Sigmoid colon (tissue), 3 donors: ENCODE data around the gene COL4A3.

Experiments
- POLR2A ChIP-seq, 2 donors: fragments of 450-650 bp; IDR thresholded peaks; one replicate each; pipeline ENCODE4 v1.6.1; 2016; ENCODE audit warnings: antibody characterized with exemption in 2 of 2, mild to moderate bottlenecking in 2 of 2, moderate library complexity in 2 of 2
- TF ChIP-seq, protein P1 (sequence below), 4 experiments: fragments of 450-650 bp in 3 of 4; fragments of 200-600 bp in 1 of 4; IDR thresholded peaks; one replicate each; pipeline ENCODE4 v1.5.1; 2016 to 2019; ENCODE audit warnings: antibody characterized with exemption in 4 of 4, mild to moderate bottlenecking in 3 of 4, moderate library complexity in 2 of 4

DNA sequence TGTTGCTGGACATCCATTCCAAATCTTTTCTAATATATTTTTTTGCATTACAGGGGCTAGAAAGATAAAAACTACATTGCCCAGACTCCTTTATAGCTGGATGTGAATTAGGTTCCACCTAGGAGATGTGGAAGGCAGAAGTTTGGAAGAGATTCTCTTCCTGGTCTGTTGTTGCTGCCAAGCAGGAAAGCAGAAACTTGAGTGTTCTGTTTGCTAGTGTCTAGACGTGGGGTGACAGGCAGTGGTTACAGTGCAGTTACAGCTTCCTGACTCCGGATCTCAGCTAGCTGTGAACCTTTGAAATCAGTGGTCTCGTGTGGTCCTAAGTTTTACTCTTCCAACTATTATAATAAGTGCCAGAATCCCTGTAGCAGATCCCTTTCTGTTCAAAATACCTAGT is 46.6 kb upstream of the COL4A3 start:
- TF ChIP-seq, protein P1, sequence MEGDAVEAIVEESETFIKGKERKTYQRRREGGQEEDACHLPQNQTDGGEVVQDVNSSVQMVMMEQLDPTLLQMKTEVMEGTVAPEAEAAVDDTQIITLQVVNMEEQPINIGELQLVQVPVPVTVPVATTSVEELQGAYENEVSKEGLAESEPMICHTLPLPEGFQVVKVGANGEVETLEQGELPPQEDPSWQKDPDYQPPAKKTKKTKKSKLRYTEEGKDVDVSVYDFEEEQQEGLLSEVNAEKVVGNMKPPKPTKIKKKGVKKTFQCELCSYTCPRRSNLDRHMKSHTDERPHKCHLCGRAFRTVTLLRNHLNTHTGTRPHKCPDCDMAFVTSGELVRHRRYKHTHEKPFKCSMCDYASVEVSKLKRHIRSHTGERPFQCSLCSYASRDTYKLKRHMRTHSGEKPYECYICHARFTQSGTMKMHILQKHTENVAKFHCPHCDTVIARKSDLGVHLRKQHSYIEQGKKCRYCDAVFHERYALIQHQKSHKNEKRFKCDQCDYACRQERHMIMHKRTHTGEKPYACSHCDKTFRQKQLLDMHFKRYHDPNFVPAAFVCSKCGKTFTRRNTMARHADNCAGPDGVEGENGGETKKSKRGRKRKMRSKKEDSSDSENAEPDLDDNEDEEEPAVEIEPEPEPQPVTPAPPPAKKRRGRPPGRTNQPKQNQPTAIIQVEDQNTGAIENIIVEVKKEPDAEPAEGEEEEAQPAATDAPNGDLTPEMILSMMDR (IDR thresholded peaks at IDR 0.05) = no peak
- no peak for TF ChIP-seq POLR2A (IDR thresholded peaks at IDR 0.05)
